Pancreas (tissue), 10 donors: ENCODE results near the gene SECISBP2. TPM values are rescaled to one million over a fixed set of nuclear protein-coding genes. Genes with fewer than 3 reads are reported as not detected.

ENCODE experiments used
- ATAC-seq, 4 donors: fragments of 200-7000 bp; cut with Tn5 transposase; one replicate each; pipeline versions ENCODE4 v1.8.0 to v1.9.1; 2020; ENCODE audit warnings: mild to moderate bottlenecking in 4 of 4, moderate library complexity in 4 of 4
- DNase-seq, 6 donors: peaks; one replicate each; pipeline ENCODE4 v3.0.0-alpha.2; 2020
- FAIRE-seq: peaks from 2 replicates; lab custom pipeline; 2012; peaks lifted over from hg19 to GRCh38; lab: Jason Lieb, UNC
- H3K27ac ChIP-seq, 4 donors: fragments of 200-600 bp; sonication (generic); 1 replicate in 3 of 4; 2 replicates in 1 of 4; pipeline versions ENCODE4 v1.5.0 to v1.8.0; 2020
- H3K27me3 ChIP-seq, 4 donors: fragments of 200-600 bp; one replicate each; pipeline ENCODE4 v1.8.0; 2021
- H3K36me3 ChIP-seq, 3 donors: fragments of 200-600 bp; sonication (generic) in 1 of 3; one replicate each; pipeline versions ENCODE4 v1.5.0 to v1.8.0; 2020 to 2021
- H3K4me1 ChIP-seq, 3 donors: fragments of 200-600 bp; one replicate each; pipeline ENCODE4 v1.8.0; 2021
- H3K4me3 ChIP-seq, 4 donors: fragments of 200-600 bp; sonication (generic) in 2 of 4; one replicate each; pipeline versions ENCODE4 v1.5.0 to v1.8.0; 2020 to 2021
- H3K9me3 ChIP-seq, 4 donors: fragments of 200-600 bp; one replicate each; pipeline ENCODE4 v1.8.0; 2021
- WGBS, 2 donors: extraction: QIAGEN DNeasy Blood & Tissue Kit; methylation state at CpG; one replicate each; pipeline ENCODE4 v1.1.7; 2013; 5-methylcytosine and 5-hydroxymethylcytosine counted together
- intact Hi-C, 3 donors: fragments of 100-400 bp; cut with DNase I; formaldehyde crosslinking; loops; one replicate each; pipeline versions ENCODE4 v1.11.1 to v1.14.2; 2022
- polyA plus RNA-seq, 2 donors: library from polyadenylated mRNA; stranded (reverse); fragments of 200-250 nt; gene quantifications; one replicate each; pipeline ENCODE4 v1.2.3, GENCODE V29; 2013
- total RNA-seq, 6 donors: library from RNA; stranded (reverse); fragmentation: NEBNext Ultra II Directional in 4 of 6; extraction: Animal tissue kit (Norgen Biotek cat#: 25700) in 4 of 6; gene quantifications; one replicate each; pipeline versions ENCODE4 v1.2.1 to v1.2.4, GENCODE V29; 2021 to 2023
- TF ChIP-seq, protein P1 (sequence below), 4 donors: fragments of 200-600 bp; sonication (generic) in 3 of 4; IDR thresholded peaks; one replicate each; pipeline versions ENCODE4 v1.5.0 to v1.8.0; 2021; ENCODE audit warnings: antibody characterized with exemption in 4 of 4
- donor health status: healthy with polysubstance abuse.
- donor health status: DM: no; HTN: no; CAD: no; lungs with moderate emphysema.
- donor health status: DM: no; HTN: no; CAD: no.
- donor health status: control.
- donor health status: control.
- donor health status: Bipolar disorder and iron deficiency.
- donor health status: DM: yes; HTN: yes; CAD: no.
- donor health status: DM: no; HTN: no; CAD: no.
- donor health status: DM: no; HTN: no; CAD: no.
- donor health status: DM: yes; HTN: yes; CAD: no.

Gene SECISBP2
- total and polyA plus RNA-seq, 8 donors = 23.4 to 41.1 (median 29.6) TPM

DNA sequence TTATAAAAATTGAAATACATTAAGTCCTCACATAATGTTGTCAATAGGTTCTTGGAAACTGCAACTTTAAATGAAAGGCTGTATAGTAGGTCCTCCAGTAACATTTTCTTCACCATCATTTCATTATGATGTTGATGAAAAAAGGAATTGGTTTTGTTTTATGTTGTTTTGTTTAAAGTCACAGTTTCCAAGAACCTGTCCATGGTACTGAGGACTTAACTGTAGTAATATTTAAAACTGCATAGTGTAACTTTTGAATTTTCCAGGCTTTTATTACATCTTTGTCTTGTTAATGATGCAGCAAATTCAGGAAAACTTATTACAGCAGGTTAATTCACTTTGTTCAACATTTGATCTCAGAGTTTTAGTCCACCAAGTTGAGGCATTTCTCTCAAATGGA lies 11.6 kb downstream of the SECISBP2 start:
- no peaks in the 10 kb centered on the region for H3K4me1 ChIP-seq
- H3K4me3 ChIP-seq = no peak overlapping the region
- FAIRE-seq (no peak), DNase-seq (no peak), ATAC-seq (no peak)
- no peaks in the 10 kb centered on the region for H3K27me3 ChIP-seq
- no peak overlapping the region for H3K27ac ChIP-seq
- intact Hi-C loops = loop anchor here in 1 of 3 donors (10.0 kb wide), 1 partner anchor 215 kb away; no protein-coding TSS in a partner anchor
- no peaks in the 10 kb centered on the region for H3K9me3 ChIP-seq
- peaks cover 0 to 66% (median 20%) of the 10 kb centered on the region in 3 donors for H3K36me3 ChIP-seq
- TF ChIP-seq, protein P1, sequence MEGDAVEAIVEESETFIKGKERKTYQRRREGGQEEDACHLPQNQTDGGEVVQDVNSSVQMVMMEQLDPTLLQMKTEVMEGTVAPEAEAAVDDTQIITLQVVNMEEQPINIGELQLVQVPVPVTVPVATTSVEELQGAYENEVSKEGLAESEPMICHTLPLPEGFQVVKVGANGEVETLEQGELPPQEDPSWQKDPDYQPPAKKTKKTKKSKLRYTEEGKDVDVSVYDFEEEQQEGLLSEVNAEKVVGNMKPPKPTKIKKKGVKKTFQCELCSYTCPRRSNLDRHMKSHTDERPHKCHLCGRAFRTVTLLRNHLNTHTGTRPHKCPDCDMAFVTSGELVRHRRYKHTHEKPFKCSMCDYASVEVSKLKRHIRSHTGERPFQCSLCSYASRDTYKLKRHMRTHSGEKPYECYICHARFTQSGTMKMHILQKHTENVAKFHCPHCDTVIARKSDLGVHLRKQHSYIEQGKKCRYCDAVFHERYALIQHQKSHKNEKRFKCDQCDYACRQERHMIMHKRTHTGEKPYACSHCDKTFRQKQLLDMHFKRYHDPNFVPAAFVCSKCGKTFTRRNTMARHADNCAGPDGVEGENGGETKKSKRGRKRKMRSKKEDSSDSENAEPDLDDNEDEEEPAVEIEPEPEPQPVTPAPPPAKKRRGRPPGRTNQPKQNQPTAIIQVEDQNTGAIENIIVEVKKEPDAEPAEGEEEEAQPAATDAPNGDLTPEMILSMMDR (IDR thresholded peaks at IDR 0.05) = no peak

DNA sequence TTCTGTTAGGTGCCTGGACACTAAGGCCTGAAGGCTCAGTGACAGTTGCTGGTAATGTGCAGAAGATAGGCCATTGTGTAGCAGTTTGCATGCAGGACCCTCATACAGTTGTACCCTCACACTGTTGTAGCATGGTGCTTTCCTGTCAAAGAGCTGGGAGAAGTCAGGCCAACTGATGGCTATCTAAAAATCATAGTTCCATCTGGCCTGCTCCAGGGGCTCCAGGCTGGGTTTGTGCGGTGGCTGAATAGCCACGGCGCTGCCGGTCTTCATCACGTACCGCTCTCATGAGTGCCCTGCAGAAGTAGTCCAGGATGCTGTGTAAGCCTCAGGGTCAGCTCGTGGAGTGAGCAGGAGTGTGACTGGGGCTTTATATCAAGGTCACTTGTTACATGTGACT lies 12.2 kb downstream of the SECISBP2 start:
- H3K9me3 ChIP-seq = no peaks in the 10 kb centered on the region
- FAIRE-seq (no peak), ATAC-seq (no peak), DNase-seq (no peak)
- no peaks in the 10 kb centered on the region for H3K27me3 ChIP-seq
- peaks cover 0 to 72% (median 23%) of the 10 kb centered on the region in 3 donors for H3K36me3 ChIP-seq
- H3K27ac ChIP-seq = no peak overlapping the region
- intact Hi-C loops = loop anchor here in 1 of 3 donors (10.0 kb wide), 1 partner anchor 214 kb away; no protein-coding TSS in a partner anchor
- WGBS, 2 donors = 87 to 91% methylated on average over 7 of the region's 7 CpGs
- TF ChIP-seq, protein P1 (IDR thresholded peaks at IDR 0.05) = no peak
- H3K4me1 ChIP-seq = no peaks in the 10 kb centered on the region
- H3K4me3 ChIP-seq = no peak overlapping the region

DNA sequence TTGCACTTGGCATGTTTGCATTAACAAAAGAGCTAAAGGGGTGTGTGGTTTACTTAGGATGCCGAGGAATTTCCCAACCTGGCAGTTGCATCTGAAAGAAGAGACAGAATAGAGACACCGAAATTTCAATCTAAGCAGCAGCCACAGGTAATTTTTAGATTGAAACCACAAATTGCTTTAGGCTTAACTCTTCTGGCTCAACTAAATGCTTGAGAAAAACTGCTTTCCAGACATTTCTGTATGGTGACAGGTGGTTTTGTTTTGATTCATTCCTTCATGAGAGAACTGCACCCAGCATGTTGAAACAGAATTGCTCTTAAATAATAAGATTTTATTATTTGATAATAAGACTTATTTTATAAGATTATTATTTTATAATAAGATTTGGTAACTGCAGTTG lies 21.5 kb downstream of the SECISBP2 start:
- H3K4me1 ChIP-seq = no peaks in the 10 kb centered on the region
- H3K36me3 ChIP-seq = peaks cover 0 to 66% (median 24%) of the 10 kb centered on the region in 3 donors
- no peak for FAIRE-seq
- intact Hi-C loops = loop anchor here in 1 of 3 donors (10.0 kb wide), 1 partner anchor 205 kb away; no protein-coding TSS in a partner anchor
- H3K9me3 ChIP-seq = no peaks in the 10 kb centered on the region
- 94 to 100% methylated on average over 2 of the region's 2 CpGs for WGBS, 2 donors
- no peak for ATAC-seq
- DNase-seq = no peak
- no peaks in the 10 kb centered on the region for H3K27me3 ChIP-seq
- no peak overlapping the region for H3K27ac ChIP-seq
- TF ChIP-seq, protein P1 (IDR thresholded peaks at IDR 0.05) = no peak
- no peak overlapping the region for H3K4me3 ChIP-seq

DNA sequence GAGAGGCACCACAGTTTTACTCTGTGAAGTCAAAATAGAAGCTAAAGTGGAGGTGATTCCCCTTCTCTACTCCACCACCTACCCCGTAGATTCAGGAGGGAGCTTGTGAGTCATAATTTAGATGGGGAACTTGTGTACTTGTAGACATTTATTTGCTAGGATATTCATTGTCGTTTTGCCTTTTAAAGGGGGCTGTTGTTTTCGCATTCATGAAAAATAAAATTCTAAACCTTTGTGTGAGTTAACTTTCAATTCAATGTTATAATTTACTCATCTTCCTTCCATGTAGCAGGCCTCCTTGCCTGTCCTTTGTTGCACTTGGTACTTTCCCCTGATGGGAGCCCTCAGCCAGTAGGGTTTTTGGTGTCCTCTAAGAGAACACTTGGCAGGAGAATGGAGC lies 22.0 kb downstream of the SECISBP2 start:
- peaks cover 0 to 66% (median 20%) of the 10 kb centered on the region in 3 donors for H3K36me3 ChIP-seq
- ATAC-seq (no peak), DNase-seq (no peak), FAIRE-seq (no peak)
- H3K27ac ChIP-seq = no peak overlapping the region
- TF ChIP-seq, protein P1 (IDR thresholded peaks at IDR 0.05) = no peak
- intact Hi-C loops = no loop called here
- H3K9me3 ChIP-seq = no peaks in the 10 kb centered on the region
- H3K27me3 ChIP-seq = no peaks in the 10 kb centered on the region
- H3K4me1 ChIP-seq = no peaks in the 10 kb centered on the region
- H3K4me3 ChIP-seq = no peak overlapping the region
- WGBS, 2 donors = 92 to 97% methylated on average over 3 of the region's 3 CpGs

DNA sequence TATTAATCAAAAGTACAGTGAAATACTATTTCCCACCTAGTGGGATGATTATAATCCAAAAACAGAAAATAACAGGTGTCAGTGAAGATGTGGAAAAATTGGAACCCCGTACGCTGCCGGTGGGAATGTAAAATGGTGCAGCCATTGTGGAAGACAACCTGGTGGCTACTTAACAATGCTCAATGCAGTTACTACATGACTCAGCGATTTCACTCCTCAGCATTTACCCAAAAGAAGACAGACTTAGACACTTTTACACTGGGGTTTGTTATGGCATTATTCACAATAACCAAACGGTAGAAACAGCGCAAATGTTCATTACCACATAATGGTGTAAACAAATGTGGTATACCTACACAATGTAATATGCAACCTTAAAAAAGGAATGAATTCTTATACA lies 23.9 kb downstream of the SECISBP2 start:
- TF ChIP-seq, protein P1 (IDR thresholded peaks at IDR 0.05) = no peak
- 96 to 97% methylated on average over 6 of the region's 6 CpGs for WGBS, 2 donors
- H3K4me1 ChIP-seq = no peaks in the 10 kb centered on the region
- ATAC-seq (no peak), FAIRE-seq (no peak), DNase-seq (no peak)
- no peak overlapping the region for H3K27ac ChIP-seq
- H3K4me3 ChIP-seq = no peak overlapping the region
- intact Hi-C loops = no loop called here
- H3K27me3 ChIP-seq = no peaks in the 10 kb centered on the region
- H3K9me3 ChIP-seq = no peaks in the 10 kb centered on the region
- peaks cover 0 to 67% (median 33%) of the 10 kb centered on the region in 3 donors for H3K36me3 ChIP-seq
